NK-92 treated with Interleukin-12 subunit alpha and Interleukin-12 subunit beta, amount 100 ng/mL, for 24 hours (cell line): Measurements from ENCODE around the gene TUBB4B.

Experiments used
- DNase-seq: peaks from one replicate; lab custom pipeline; 2025; lab: John Stamatoyannopoulos, UW

Gene TUBB4B

GRCh38 chr9:137213160-137214060, 27.7 kb upstream of the TUBB4B start:
- no peak for DNase-seq

GRCh38 chr9:137214620-137215019, 26.5 kb upstream of the TUBB4B start:
- DNase-seq = no peak

GRCh38 chr9:137215196-137215986, 25.7 kb upstream of the TUBB4B start:
- DNase-seq = no peak

- no peak for DNase-seq
Observed at GRCh38 chr9:137216188-137216965, 24.7 kb upstream of the TUBB4B start.

GRCh38 chr9:137217276-137218211, 23.5 kb upstream of the TUBB4B start:
- DNase-seq = no peak

GRCh38 chr9:137218212-137218753, 22.8 kb upstream of the TUBB4B start:
- no peak for DNase-seq

- no peak for DNase-seq
Observed at GRCh38 chr9:137218754-137219271, 22.3 kb upstream of the TUBB4B start.

GRCh38 chr9:137219757-137220316, 21.2 kb upstream of the TUBB4B start:
- DNase-seq = no peak

GRCh38 chr9:137220317-137221094, 20.6 kb upstream of the TUBB4B start:
- DNase-seq = no peak

- DNase-seq = no peak
Observed at GRCh38 chr9:137221095-137221505, 20.0 kb upstream of the TUBB4B start.

GRCh38 chr9:137221506-137222111, 19.5 kb upstream of the TUBB4B start:
- no peak for DNase-seq

- no peak for DNase-seq
Observed at GRCh38 chr9:137222190-137223077, 18.7 kb upstream of the TUBB4B start, which contains the start of gene RNF208. TSS of gene RNF208 (minus strand) at chr9:137222240. CDS start at chr9:137221212, 1,028 bp downstream.

- peak; percentile 96 for DNase-seq
Observed at GRCh38 chr9:137223078-137223970, 17.8 kb upstream of the TUBB4B start.

- DNase-seq = no peak
Observed at GRCh38 chr9:137224830-137225694, 16.0 kb upstream of the TUBB4B start, which contains the start of gene CYSRT1. TSS of gene CYSRT1 (plus strand) at chr9:137225174. CDS start at chr9:137225622, 448 bp downstream.

- no peak for DNase-seq
Observed at GRCh38 chr9:137225699-137226331, 15.3 kb upstream of the TUBB4B start.
